ENCODE data around the gene STAM2.
"Not testable (repeated sequence)": the region's sequence is repeated elsewhere in the genome, so short reads cannot be mapped to it uniquely, and the experiment has no call there.

Gene STAM2

DNA sequence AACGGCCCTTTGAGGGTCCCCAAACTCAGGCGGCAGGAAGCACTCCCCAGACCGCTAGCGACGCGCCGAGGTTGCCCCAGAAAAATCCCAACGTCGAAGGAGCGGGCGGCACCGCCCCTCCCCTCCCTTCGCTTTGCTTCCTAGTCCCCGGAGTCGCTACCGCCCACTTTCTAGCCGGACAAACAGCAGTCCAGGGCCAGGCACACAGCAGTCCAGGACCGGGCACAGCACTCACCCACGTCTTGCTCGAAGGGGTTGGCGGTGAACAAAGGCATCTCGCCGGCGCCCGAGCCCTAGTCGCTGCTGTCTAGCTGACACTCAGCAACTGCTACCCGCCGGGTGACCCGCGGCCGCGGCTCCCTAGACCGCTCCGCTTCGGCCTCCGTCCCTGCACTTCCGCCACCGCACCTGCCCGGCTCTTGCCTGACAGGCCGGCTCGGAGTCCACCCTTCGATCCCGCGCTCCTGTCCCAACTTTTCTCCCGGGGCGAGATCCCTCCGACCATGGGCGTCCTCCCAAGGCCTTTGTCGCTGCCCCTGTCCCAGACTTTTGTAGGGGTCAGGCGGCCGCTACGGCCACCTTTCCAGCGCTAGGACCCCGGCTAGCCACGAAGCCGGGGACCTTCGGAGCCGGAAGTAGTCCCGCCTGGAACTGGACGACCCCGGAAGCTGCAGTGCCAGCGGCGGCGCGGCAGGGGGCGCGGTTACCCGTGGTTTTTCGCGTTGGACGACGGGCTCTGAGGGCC is at the start of gene STAM2:
Gene STAM2 (minus strand): TSS at position 396 of the 745 bp plus-strand sequence. CDS start 121 bp downstream, at position 275.
- H3K36me3 Mint-ChIP-seq (ENCODE audit: low read depth) = peaks cover 3% of the 10 kb centered on the region
- H3K4me1 Mint-ChIP-seq (ENCODE audit: low read depth) = peaks cover 38% of the 10 kb centered on the region
- H3K4me3 Mint-ChIP-seq = peak within 1 kb of the TSS; percentile 94
- H3K9me3 Mint-ChIP-seq = no peaks in the 10 kb centered on the region
- peak within 1 kb of the TSS; percentile 99 for H3K27ac Mint-ChIP-seq
- H3K27me3 Mint-ChIP-seq = no peaks in the 10 kb centered on the region

- no peaks in the 10 kb centered on the region for H3K9me3 Mint-ChIP-seq
- H3K36me3 Mint-ChIP-seq (ENCODE audit: low read depth) = no peaks in the 10 kb centered on the region
- peaks cover 8% of the 10 kb centered on the region for H3K27me3 Mint-ChIP-seq
- H3K4me1 Mint-ChIP-seq (ENCODE audit: low read depth) = no peaks in the 10 kb centered on the region
- H3K27ac Mint-ChIP-seq = no peak overlapping the region
- H3K4me3 Mint-ChIP-seq = no peak overlapping the region
Observed at GRCh38 chr2:152223977-152224376, 48.4 kb upstream of the STAM2 start.

GRCh38 chr2:152222975-152223637 is 47.5 kb upstream of the STAM2 start:
- Mint-ChIP-seq H3K36me3 (ENCODE audit: low read depth) (no peaks in the 10 kb centered on the region), H3K27ac (no peak overlapping the region), H3K4me1 (ENCODE audit: low read depth) (no peaks in the 10 kb centered on the region), H3K9me3 (no peaks in the 10 kb centered on the region), H3K27me3 (peaks cover 8% of the 10 kb centered on the region), H3K4me3 (no peak overlapping the region)

GRCh38 chr2:152221839-152222238 is 46.3 kb upstream of the STAM2 start:
- Mint-ChIP-seq H3K9me3 (no peaks in the 10 kb centered on the region), H3K36me3 (ENCODE audit: low read depth) (no peaks in the 10 kb centered on the region), H3K27ac (no peak overlapping the region), H3K4me1 (ENCODE audit: low read depth) (no peaks in the 10 kb centered on the region), H3K27me3 (peaks cover 5% of the 10 kb centered on the region), H3K4me3 (no peak overlapping the region)

DNA sequence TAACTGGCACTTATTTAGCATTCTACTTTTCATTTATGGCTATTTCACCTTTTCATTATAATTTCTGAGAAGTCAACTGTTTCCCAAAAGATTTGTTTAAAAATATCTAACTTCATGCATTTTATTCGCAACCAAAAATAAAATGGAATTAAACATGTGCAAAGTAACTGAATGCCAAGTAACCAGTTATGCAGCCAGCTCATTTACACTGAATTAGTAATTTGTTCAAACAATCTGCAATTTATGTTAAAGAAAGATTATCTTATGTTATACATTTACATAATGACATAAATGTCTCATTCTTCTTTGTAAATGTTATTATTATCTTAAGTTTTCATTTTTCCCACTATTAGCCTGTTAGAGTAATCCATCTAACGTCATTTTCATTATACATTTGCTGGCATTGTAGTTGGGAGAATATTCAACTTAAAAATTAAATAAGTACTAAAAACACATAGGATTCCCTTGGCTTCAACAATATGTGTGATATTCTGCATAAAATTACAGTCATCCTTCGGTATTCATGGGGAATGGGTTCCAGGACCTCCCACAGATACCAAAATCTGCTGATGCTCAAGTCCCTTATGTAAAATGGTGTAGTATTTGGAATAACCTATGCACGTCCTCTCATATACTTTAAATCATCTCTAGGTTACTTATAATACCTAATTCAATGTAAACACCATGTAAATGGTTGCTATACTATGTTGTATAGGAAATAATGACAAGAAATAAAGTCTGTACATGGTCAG is 43.7 kb upstream of the STAM2 start:
- Mint-ChIP-seq H3K9me3 (no peaks in the 10 kb centered on the region), H3K27me3 (no peaks in the 10 kb centered on the region), H3K27ac (no peak overlapping the region), H3K36me3 (ENCODE audit: low read depth) (no peaks in the 10 kb centered on the region), H3K4me1 (ENCODE audit: low read depth) (no peaks in the 10 kb centered on the region), H3K4me3 (no peak overlapping the region)

GRCh38 chr2:152201466-152201830 is 25.9 kb upstream of the STAM2 start:
- Mint-ChIP-seq H3K9me3 (no peaks in the 10 kb centered on the region), H3K27ac (no peak overlapping the region), H3K4me3 (no peak overlapping the region), H3K4me1 (ENCODE audit: low read depth) (peaks cover 3% of the 10 kb centered on the region), H3K36me3 (ENCODE audit: low read depth) (no peaks in the 10 kb centered on the region), H3K27me3 (peaks cover 34% of the 10 kb centered on the region)

DNA sequence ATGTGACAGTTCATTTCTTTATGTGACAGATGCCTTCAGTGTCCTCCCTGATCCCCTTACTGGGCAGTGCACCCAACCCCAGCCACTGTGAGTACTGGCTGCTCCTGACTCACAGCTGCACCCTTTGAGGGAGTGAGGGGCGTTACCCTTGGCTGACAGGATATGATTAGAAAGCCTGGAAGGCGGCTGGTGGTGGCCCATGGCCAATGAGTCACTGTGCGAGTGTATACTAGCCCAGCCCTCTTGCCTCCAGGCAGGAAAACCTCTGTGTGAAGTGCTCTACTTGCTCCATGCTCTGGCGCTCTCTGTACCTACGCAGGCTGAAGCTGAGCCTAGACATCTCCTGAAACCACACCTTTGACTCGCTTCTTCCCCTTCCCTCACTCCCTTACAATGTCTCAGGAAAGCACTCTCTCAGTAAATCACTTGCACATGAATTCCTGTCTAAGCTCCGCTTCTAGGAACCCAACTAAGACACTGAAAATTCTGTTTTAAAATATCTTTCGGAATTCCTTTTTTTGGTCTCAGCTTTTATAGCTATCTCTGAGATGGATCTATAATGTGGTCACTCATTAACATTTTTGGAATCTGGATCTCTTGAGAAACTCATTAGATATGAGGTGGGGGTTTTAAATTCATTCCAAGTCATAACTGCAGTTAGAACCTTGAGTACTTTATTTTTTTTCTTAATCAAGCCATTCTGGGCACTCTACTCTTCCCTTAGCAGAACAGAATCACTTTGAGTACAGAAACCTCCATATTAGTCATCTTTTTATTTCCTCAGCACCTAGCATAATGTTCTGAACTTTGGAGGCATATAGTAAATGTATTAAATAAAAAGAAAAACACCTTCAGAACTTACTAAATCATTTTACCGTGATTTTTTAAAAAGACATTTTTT is 25.3 kb upstream of the STAM2 start:
- Mint-ChIP-seq H3K4me1 (ENCODE audit: low read depth) (peaks cover 3% of the 10 kb centered on the region), H3K4me3 (no peak overlapping the region), H3K27me3 (peaks cover 39% of the 10 kb centered on the region), H3K9me3 (no peaks in the 10 kb centered on the region), H3K27ac (no peak overlapping the region), H3K36me3 (ENCODE audit: low read depth) (no peaks in the 10 kb centered on the region)

GRCh38 chr2:152200101-152200500 is 24.5 kb upstream of the STAM2 start:
- H3K36me3 Mint-ChIP-seq (ENCODE audit: low read depth) = no peaks in the 10 kb centered on the region
- no peaks in the 10 kb centered on the region for H3K9me3 Mint-ChIP-seq
- peaks cover 3% of the 10 kb centered on the region for H3K4me1 Mint-ChIP-seq (ENCODE audit: low read depth)
- peaks cover 39% of the 10 kb centered on the region for H3K27me3 Mint-ChIP-seq
- H3K27ac Mint-ChIP-seq = no peak overlapping the region
- H3K4me3 Mint-ChIP-seq = no peak overlapping the region

- no peaks in the 10 kb centered on the region for H3K9me3 Mint-ChIP-seq
- no peaks in the 10 kb centered on the region for H3K36me3 Mint-ChIP-seq (ENCODE audit: low read depth)
- peaks cover 34% of the 10 kb centered on the region for H3K27me3 Mint-ChIP-seq
- H3K4me1 Mint-ChIP-seq (ENCODE audit: low read depth) = peaks cover 3% of the 10 kb centered on the region
- H3K4me3 Mint-ChIP-seq = no peak overlapping the region
- no peak overlapping the region for H3K27ac Mint-ChIP-seq
Observed at GRCh38 chr2:152198499-152198898, 22.9 kb upstream of the STAM2 start.

DNA sequence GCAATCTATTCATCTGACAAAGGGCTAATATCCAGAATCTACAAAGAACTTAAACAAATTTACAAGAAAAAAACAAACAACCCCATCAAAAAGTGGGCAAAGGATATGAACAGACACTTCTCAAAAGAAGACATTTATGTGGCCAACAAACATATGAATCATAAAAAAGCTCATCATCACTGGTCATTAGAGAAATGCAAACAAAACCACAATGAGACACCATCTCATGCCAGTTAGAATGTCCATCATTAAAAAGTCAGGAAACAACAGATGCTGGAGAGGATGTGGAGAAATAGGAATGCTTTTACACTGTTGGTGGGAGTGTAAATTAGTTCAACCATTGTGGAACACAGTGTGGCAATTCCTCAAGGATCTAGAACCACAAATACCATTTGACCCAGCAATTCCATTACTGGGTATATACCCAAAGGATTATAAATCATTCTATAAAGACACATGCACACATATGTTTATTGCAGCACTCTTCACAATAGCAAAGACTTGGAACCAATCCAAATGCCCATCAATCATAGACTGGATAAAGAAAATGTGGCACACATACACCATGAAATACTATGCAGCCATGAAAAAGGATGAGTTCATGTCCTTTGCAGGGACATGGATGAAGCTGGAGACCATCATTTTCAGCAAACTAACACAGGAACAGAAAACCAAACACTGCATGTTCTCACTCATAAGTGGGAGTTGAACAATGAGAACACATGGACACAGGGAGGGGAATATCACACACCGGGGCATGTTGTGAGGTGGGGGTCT is 22.1 kb upstream of the STAM2 start:
- peaks cover 35% of the 10 kb centered on the region for H3K27me3 Mint-ChIP-seq
- H3K9me3 Mint-ChIP-seq; H3K4me3 Mint-ChIP-seq; H3K27ac Mint-ChIP-seq; H3K36me3 Mint-ChIP-seq (ENCODE audit: low read depth); H3K4me1 Mint-ChIP-seq (ENCODE audit: low read depth): not testable (repeated sequence)

DNA sequence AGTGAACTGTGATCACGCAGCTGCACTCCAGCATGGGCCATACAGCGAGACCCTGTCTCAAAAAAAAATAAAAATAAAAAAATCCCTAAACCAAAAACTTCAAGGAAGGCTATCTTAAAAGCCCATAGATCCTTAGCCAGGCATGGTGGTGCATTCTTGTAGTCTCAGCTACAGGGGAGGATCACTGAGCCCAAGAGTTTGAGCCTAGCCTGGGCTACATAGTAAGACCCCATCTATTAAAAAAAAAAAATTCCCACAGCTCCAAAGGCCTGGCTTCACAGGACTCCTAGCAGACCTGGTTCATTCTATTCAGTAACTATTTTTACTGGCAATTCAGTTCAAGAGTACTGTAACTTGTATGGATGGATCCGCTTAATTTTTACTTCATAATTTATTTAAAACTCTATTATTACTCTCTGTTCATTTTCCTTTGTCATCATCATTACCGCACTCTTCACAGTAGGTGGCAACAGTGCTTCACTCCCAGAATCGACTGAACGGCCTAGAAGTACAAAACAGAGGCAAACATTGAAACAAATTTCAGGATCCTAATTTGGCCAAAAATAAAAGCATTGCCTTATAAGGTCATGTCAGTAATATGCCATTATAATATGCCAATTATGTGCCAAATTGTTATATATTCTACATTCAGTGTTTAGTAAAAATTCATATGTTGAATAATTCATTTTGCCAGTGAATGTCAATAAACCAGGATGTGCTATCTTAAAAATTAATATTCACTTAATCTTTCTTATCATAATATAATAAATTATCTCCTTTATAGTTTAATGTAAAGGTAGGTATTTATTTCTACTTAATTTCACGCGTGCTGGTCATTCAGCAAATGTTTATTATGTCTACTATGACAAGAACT is 14.3 kb upstream of the STAM2 start:
- Mint-ChIP-seq H3K4me3 (no peak overlapping the region), H3K36me3 (ENCODE audit: low read depth) (no peaks in the 10 kb centered on the region), H3K4me1 (ENCODE audit: low read depth) (no peaks in the 10 kb centered on the region), H3K27me3 (peaks cover 32% of the 10 kb centered on the region), H3K27ac (no peak overlapping the region), H3K9me3 (peaks cover 2% of the 10 kb centered on the region)

DNA sequence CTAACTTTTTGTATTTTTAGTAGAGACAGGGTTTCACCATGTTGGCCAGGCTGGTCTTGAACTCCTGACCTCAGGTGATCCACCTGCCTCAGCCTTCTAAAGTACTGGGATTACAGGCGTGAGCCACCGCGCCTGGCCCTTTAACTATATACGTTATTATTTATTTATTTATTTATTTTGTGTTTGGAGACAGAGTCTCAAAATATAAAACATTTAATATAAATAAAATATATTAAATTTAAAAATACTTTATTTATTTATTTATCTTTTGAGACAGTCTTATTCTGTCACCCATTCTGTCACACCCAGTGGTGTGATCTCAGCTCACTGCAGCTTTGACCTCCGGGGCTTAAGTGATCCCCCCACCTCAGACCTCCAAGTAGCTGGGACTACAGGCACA is 11.2 kb upstream of the STAM2 start:
- peaks cover 30% of the 10 kb centered on the region for H3K27me3 Mint-ChIP-seq
- H3K9me3 Mint-ChIP-seq; H3K27ac Mint-ChIP-seq; H3K4me1 Mint-ChIP-seq (ENCODE audit: low read depth); H3K4me3 Mint-ChIP-seq; H3K36me3 Mint-ChIP-seq (ENCODE audit: low read depth): not testable (repeated sequence)

DNA sequence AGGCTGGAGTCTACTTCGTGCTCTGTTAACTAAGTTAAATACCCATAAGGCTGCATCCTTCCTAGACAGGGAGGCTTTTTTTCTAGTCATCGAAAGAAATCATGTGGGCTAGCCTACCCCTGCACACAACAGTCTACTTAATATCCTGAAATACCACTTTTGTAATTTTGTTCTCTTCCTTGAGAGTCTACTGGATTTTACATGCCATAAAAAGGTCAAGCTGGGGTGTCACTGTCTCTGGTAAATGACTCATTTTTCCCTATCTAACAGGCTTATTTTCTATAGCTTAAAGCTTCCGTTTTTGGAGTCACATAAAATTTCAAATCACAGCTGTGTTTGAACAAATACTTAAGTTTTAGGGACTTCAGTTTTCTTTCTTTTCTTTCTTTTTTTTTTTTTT is 10.7 kb upstream of the STAM2 start:
- H3K4me1 Mint-ChIP-seq (ENCODE audit: low read depth) = no peaks in the 10 kb centered on the region
- no peak overlapping the region for H3K4me3 Mint-ChIP-seq
- H3K27me3 Mint-ChIP-seq = peaks cover 30% of the 10 kb centered on the region
- H3K36me3 Mint-ChIP-seq (ENCODE audit: low read depth) = no peaks in the 10 kb centered on the region
- no peak overlapping the region for H3K27ac Mint-ChIP-seq
- H3K9me3 Mint-ChIP-seq = peaks cover 3% of the 10 kb centered on the region
